Activated CD8-positive, alpha-beta memory T cell treated with anti-CD3 and anti-CD28 coated beads for 36 hours (primary cell): ENCODE results near the gene CPSF2. TPM values are rescaled to one million over a fixed set of nuclear protein-coding genes. Genes with fewer than 3 reads are reported as not detected.

Source experiments
- CTCF ChIA-PET: fragments of 350-600 bp; sonication (Branson Sonifier 250); formaldehyde crosslinking; loops from one replicate; lab custom pipeline; 2021; ENCODE audit warnings: antibody characterized with exemption; lab: Charles Lee
- POLR2A ChIA-PET: fragments of 350-600 bp; sonication (Branson Sonifier 250); formaldehyde crosslinking; loops from one replicate; lab custom pipeline; 2021; ENCODE audit warnings: antibody characterized with exemption; lab: Charles Lee
- total RNA-seq, 2 experiments: library from RNA; stranded (reverse); gene quantifications; one replicate each; pipeline ENCODE4 v1.2.3, GENCODE V29; 2021

CPSF2 gene
- total RNA-seq: 100 to 1,000 TPM; 131 to 143 TPM

- ChIA-PET CTCF (interaction anchor here (0.8 to 5.1 kb wide), 6 partner anchors 15 to 579 kb away, joined by 3 to 36 read pairs (median 4); partner anchors contain the start of gene ATXN3), POLR2A (interaction anchor here (0.6 to 3.0 kb wide), 9 partner anchors 11 to 1086 kb away, joined by 3 to 15 read pairs (median 3); partner anchors contain the start of genes ATXN3 and TRIP11)
Measured at GRCh38 chr14:92121670-92122350, at the start of gene CPSF2, which contains the start of gene NDUFB1. CPSF2 (plus strand) TSS chr14:92121969; CDS start chr14:92130985, 9,016 bp downstream. NDUFB1 (minus strand) TSS chr14:92121706; CDS start chr14:92117637, 4,069 bp downstream.

DNA sequence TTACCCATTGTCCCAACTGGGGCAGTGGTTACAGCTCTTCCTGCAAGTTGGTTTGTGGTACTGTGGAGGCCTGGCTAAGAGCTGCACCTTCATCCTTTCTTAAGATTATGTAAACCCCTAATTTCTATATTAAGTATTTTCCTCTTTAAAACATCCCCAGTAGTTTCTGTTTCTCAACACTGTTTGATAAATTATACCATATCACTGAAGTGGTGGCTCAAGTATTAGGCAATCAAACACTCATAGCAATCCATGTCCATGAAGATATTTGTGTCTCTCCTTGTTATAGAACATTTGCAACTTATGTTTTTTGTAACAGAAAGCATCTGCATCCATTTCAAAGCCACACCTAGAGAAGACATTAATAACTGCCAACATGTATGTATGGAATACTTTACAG lies 47.2 kb upstream of the CPSF2 start:
- CTCF ChIA-PET: no interaction called here
- POLR2A ChIA-PET: no interaction called here

GRCh38 chr14:92088494-92088893 lies 33.3 kb upstream of the CPSF2 start:
- CTCF ChIA-PET: no interaction called here
- POLR2A ChIA-PET: interaction anchor here (0.6 to 0.7 kb wide), 2 partner anchors 12 to 193 kb away, joined by 3 read pairs; no protein-coding TSS in a partner anchor

DNA sequence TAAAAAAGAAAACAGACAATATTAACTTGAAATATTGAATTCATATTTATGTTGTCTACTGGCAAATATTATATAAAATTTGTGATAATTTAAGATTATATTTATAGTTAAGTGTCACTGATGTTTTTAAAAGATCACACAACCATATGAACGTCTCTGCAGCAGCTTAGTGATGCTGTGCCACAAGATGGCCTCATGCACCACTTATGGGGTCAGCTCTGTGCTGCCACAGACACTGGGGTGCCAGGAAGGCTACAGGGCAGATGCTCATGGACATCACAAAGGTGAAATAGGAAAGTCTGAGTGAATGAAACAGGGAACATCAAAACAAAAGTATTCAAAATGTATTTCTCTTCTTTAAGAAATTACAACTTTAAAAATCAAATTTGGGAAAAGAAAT lies 28.4 kb upstream of the CPSF2 start:
- ChIA-PET POLR2A (no interaction called here), CTCF (no interaction called here)

DNA sequence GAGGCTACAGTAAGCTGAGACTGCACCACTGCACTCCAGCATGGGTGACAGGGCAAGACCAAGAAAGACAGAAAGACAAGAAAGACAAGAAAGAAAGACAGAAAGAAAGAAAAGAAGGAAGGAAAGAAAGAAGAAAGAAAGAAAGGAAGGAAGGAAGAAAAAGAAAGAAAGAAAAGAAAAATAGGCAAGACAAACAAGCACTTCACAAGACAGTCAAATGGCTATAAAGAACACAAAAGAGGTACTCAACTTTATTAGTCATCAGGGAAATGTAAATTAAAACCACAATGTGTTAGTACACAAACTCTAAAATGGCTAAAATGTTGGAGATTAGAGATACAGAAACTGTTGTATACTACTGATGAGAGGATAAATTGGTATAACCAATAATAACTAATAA lies 22.0 kb upstream of the CPSF2 start:
- POLR2A ChIA-PET: interaction anchor here (0.6 kb wide), 1 partner anchor 31 kb away, joined by 4 read pairs; no protein-coding TSS in a partner anchor
- CTCF ChIA-PET: no interaction called here

DNA sequence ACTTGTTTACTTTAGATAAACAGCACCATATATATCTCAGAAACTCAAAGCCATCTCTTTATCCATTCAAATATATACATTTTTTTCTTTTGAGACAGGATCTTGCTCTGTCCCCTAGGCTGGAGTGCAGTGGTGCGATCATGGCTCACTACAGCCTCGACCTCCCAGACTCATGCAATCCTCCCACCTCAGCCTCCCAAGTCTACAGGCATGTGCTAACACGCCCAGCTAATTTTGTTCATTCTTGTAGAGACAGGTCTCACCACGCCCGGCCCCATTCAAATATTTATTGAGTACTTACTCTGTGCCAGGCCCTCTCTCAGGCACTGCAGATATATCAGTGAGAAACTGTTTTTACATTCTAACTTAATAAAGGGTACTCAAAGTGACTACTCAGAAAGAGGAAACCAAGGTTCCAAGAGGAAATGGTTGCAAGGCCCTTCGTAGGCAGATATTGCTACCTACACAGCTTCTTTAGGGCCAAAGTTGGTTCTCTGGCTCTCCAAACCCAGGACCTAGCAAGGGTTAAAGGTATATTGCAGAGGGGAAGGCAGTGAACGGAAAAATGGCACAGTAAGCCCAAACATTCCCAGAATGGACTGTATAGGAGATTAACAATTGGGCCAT lies 18.3 kb upstream of the CPSF2 start:
- ChIA-PET CTCF (no interaction called here), POLR2A (no interaction called here)

- CTCF ChIA-PET: interaction anchor here (2.4 kb wide), 1 partner anchor 15 kb away, joined by 36 read pairs; the partner anchor contains the start of genes CPSF2 and NDUFB1
- POLR2A ChIA-PET: interaction anchor here (0.6 to 1.9 kb wide), 2 partner anchors 17 to 23 kb away, joined by 3 to 15 read pairs; partner anchors contain the start of genes CPSF2 and NDUFB1
Measured at GRCh38 chr14:92105073-92105892, 16.5 kb upstream of the CPSF2 start.

DNA sequence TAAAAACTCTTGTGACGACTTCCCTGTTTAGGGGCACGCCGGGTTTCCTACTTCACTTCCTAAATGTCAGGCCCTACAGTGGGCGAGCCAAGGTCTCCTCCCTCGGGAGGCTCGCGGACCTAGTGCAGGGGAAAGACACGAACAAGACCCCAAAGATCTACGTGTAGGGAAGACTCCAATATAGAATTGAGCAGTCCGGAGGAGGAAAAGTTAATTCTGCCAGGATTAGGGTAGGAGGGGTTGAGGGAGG lies 16.0 kb upstream of the CPSF2 start:
- ChIA-PET POLR2A (interaction anchor here (0.6 to 1.9 kb wide), 3 partner anchors 16 to 65 kb away, joined by 3 to 15 read pairs (median 12); partner anchors contain the start of genes CPSF2, NDUFB1 and TRIP11), CTCF (interaction anchor here (1.4 to 2.4 kb wide), 3 partner anchors 15 to 65 kb away, joined by 4 to 36 read pairs (median 8); partner anchors contain the start of genes CPSF2, NDUFB1 and TRIP11)

DNA sequence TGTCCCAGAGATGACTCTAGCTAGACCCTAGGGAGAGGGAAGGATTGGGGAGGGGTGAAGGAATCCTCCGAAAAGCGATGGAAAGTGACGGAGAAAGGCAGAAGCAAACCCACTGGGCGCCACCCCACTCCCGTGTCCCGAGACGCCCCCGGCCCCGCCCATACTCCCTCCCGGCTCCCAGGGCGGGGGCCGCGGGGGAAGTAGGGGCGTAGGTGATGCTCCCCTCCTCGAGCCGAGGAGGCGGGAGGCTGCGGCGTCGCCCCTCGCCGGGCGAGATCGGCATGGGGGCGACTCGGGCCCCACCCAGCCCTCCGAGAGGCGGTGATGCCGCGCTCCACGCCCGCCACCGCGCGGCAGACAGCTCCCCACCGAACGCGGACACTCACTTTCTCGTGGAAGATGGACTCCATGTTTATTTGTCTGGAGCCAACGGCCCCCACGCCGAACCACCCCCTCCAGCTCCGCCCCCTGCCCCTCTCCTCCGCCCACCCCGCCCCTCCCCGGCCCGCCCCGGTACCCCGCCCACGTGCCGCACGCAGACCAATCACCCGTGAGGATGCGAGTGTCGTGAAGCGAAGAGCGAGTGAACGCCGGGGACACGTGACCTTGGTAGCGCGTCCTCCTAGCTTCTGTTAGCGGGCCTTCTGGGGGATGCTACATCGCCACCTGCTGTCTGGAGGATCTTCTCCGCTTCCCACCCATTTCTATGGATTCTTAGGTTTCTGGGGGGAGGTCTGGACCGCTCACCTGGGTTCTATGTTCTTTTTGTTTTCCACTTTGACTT lies 15.4 kb upstream of the CPSF2 start, which contains the start of gene ATXN3:
Gene ATXN3 (minus strand): TSS at position 440 of the 784 bp plus-strand sequence. CDS start 30 bp downstream, at position 410.
- ChIA-PET POLR2A (interaction anchor here (0.6 to 1.9 kb wide), 5 partner anchors 16 to 66 kb away, joined by 3 to 15 read pairs (median 5); partner anchors contain the start of genes CPSF2, NDUFB1 and TRIP11), CTCF (interaction anchor here (0.6 to 2.4 kb wide), 7 partner anchors 8 to 66 kb away, joined by 3 to 36 read pairs (median 4); partner anchors contain the start of genes CPSF2, NDUFB1 and TRIP11)

- POLR2A ChIA-PET: interaction anchor here (0.7 to 1.1 kb wide), 2 partner anchors 14 to 1720 kb away, joined by 3 to 7 read pairs; partner anchors contain the start of gene CPSF2
- CTCF ChIA-PET: interaction anchor here (0.8 to 0.9 kb wide), 2 partner anchors 10 kb away, joined by 4 to 5 read pairs; no protein-coding TSS in a partner anchor
Measured at GRCh38 chr14:92108345-92109254, 13.2 kb upstream of the CPSF2 start.

DNA sequence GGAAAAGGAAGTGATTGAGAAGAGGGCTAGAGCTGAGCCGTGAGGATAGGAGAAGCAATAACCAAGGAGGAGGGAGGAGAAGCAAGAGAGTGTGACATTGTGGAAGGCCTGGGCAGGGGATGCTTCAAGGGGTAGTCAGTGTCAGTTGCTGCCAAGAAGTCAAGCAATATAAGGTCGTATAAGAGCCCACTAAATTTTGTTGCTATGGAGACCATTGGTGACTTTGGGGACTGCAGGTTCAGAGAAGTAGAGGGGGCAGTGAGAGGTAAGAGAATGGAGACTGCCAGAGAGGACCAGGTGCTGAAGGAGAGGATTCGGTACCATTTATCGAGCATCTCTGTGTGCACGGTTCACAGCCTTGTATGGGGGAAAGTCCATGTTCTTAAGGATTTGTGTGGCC lies 12.3 kb upstream of the CPSF2 start:
- POLR2A ChIA-PET: no interaction called here
- CTCF ChIA-PET: interaction anchor here (0.7 kb wide), 1 partner anchor 690 kb away, joined by 4 read pairs; no protein-coding TSS in a partner anchor

GRCh38 chr14:92121207-92121669 lies 531 bp upstream of the CPSF2 start:
- ChIA-PET POLR2A (interaction anchor here (0.7 to 3.0 kb wide), 5 partner anchors 12 to 560 kb away, joined by 3 to 15 read pairs (median 3); partner anchors contain the start of genes ATXN3 and TRIP11), CTCF (interaction anchor here (0.8 to 5.1 kb wide), 4 partner anchors 15 to 580 kb away, joined by 3 to 36 read pairs (median 5); partner anchors contain the start of gene ATXN3)

GRCh38 chr14:92122351-92122677 lies 545 bp downstream of the CPSF2 start:
- CTCF ChIA-PET: interaction anchor here (1.0 to 5.1 kb wide), 5 partner anchors 16 to 559 kb away, joined by 3 to 36 read pairs (median 4); partner anchors contain the start of gene ATXN3
- POLR2A ChIA-PET: interaction anchor here (0.7 to 3.0 kb wide), 6 partner anchors 11 to 620 kb away, joined by 3 to 15 read pairs (median 6); partner anchors contain the start of genes ATXN3 and TRIP11

DNA sequence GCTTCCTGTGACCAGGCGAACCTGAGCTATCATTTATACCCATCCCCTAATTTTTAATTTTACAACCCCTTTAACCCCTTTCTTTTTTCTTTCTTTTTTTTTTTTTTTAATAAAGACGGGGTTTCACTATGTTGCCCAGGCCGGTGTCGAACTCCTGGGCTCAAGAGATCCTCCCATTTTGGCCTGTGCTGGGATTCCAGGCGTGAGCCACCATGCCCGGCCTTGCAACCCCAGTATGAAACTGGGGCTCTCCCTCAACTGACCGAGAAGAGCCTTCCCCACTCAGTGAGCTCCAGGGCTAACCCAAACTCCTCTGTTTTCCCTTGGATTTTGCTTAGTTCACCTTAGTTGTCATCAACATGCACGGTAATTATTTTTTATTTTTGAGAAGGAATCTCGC lies 992 bp downstream of the CPSF2 start:
- ChIA-PET CTCF (interaction anchor here (1.0 to 5.1 kb wide), 3 partner anchors 16 to 229 kb away, joined by 3 to 36 read pairs (median 4); partner anchors contain the start of gene ATXN3), POLR2A (interaction anchor here (1.0 to 3.0 kb wide), 3 partner anchors 14 to 83 kb away, joined by 3 to 15 read pairs (median 7); partner anchors contain the start of genes ATXN3 and TRIP11)

- ChIA-PET CTCF (interaction anchor here (1.4 kb wide), 1 partner anchor 28 kb away, joined by 4 read pairs; the partner anchor contains the start of gene ATXN3), POLR2A (no interaction called here)
Measured at GRCh38 chr14:92134456-92134855, 12.7 kb downstream of the CPSF2 start.

GRCh38 chr14:92135269-92135668 lies 13.5 kb downstream of the CPSF2 start:
- POLR2A ChIA-PET: no interaction called here

More at GRCh38 chr14:92135269-92135668, 13.5 kb downstream of the CPSF2 start:
- CTCF ChIA-PET: no interaction called here
